ENCODE data around the gene RNF121.

DNA sequence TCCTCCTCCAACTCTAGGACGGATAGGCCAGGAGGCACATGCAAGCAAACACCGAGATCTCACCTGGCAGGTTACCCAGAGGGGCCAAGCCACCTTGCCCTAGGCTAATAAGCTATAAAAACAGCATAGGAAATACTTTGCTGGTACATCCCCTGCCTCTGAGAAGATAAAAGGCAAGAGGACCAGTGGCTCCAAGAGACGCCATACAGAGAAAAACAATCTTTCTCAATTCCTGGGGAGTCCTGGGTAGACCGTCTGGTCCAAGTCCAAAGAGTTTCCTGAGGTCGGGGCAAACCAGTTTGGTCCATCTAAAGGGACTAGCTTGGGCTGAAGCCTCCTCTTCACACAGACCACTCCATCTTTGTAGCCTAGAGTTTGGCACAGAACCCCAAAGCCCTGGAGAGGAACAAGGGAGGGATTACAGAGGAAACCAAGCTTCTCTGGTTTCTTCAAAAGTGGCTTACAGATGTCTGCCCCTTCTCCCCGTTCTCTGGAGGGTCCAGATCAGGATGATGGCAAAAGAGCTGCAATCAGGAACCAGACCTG, 111.1 kb downstream of the RNF121 start:
- TF ChIP-seq, protein P1, sequence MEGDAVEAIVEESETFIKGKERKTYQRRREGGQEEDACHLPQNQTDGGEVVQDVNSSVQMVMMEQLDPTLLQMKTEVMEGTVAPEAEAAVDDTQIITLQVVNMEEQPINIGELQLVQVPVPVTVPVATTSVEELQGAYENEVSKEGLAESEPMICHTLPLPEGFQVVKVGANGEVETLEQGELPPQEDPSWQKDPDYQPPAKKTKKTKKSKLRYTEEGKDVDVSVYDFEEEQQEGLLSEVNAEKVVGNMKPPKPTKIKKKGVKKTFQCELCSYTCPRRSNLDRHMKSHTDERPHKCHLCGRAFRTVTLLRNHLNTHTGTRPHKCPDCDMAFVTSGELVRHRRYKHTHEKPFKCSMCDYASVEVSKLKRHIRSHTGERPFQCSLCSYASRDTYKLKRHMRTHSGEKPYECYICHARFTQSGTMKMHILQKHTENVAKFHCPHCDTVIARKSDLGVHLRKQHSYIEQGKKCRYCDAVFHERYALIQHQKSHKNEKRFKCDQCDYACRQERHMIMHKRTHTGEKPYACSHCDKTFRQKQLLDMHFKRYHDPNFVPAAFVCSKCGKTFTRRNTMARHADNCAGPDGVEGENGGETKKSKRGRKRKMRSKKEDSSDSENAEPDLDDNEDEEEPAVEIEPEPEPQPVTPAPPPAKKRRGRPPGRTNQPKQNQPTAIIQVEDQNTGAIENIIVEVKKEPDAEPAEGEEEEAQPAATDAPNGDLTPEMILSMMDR (CRISPR knock-in tag; IDR thresholded peaks at IDR 0.05): no peak
- no peak for TF ChIP-seq ATF1 (CRISPR knock-in tag; IDR thresholded peaks at IDR 0.05)
- TF ChIP-seq ETV6 (CRISPR knock-in tag; conservative IDR thresholded peaks at IDR 0.05): no peak
- no peak for TF ChIP-seq ZFP36L1 (CRISPR knock-in tag; IDR thresholded peaks at IDR 0.05)
- TF ChIP-seq ZNF329 (CRISPR knock-in tag; IDR thresholded peaks at IDR 0.05; ENCODE audit: low read depth): no peak
- TF ChIP-seq, protein P2, sequence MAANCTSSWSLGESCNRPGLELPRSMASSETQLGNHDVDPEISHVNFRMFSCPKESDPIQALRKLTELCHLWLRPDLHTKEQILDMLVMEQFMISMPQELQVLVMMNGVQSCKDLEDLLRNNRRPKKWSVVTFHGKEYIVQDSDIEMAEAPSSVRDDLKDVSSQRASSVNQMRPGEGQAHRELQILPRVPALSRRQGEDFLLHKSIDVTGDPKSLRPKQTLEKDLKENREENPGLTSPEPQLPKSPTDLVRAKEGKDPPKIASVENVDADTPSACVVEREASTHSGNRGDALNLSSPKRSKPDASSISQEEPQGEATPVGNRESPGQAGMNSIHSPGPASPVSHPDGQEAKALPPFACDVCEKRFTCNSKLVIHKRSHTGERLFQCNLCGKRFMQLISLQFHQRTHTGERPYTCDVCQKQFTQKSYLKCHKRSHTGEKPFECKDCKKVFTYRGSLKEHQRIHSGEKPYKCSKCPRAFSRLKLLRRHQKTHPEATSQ (CRISPR knock-in tag; IDR thresholded peaks at IDR 0.05; ENCODE audit: borderline replicate concordance): no peak
- TF ChIP-seq, protein P3, sequence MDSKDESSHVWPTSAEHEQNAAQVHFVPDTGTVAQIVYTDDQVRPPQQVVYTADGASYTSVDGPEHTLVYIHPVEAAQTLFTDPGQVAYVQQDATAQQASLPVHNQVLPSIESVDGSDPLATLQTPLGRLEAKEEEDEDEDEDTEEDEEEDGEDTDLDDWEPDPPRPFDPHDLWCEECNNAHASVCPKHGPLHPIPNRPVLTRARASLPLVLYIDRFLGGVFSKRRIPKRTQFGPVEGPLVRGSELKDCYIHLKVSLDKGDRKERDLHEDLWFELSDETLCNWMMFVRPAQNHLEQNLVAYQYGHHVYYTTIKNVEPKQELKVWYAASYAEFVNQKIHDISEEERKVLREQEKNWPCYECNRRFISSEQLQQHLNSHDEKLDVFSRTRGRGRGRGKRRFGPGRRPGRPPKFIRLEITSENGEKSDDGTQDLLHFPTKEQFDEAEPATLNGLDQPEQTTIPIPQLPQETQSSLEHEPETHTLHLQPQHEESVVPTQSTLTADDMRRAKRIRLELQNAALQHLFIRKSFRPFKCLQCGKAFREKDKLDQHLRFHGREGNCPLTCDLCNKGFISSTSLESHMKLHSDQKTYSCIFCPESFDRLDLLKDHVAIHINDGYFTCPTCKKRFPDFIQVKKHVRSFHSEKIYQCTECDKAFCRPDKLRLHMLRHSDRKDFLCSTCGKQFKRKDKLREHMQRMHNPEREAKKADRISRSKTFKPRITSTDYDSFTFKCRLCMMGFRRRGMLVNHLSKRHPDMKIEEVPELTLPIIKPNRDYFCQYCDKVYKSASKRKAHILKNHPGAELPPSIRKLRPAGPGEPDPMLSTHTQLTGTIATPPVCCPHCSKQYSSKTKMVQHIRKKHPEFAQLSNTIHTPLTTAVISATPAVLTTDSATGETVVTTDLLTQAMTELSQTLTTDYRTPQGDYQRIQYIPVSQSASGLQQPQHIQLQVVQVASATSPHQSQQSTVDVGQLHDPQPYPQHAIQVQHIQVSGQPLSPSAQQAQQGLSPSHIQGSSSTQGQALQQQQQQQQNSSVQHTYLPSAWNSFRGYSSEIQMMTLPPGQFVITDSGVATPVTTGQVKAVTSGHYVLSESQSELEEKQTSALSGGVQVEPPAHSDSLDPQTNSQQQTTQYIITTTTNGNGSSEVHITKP (CRISPR knock-in tag; IDR thresholded peaks at IDR 0.05; ENCODE audit: low read depth): no peak

Measured in HepG2 (cell line).